ENCODE measurements around the gene KRT5. TPM values are rescaled to one million over a fixed set of nuclear protein-coding genes. Genes with fewer than 3 reads are reported as not detected.
"Not testable (repeated sequence)": the region's sequence is repeated elsewhere in the genome, so short reads cannot be mapped to it uniquely, and the experiment has no call there.

The KRT5 gene
- total RNA-seq, 3 donors from 2014 or later: not detected

- H3K27me3 Mint-ChIP-seq (ENCODE audit: low read depth): peaks cover 7% of the 10 kb centered on the region
- no peaks in the 10 kb centered on the region for H3K9me3 Mint-ChIP-seq
- H3K4me1 Mint-ChIP-seq (ENCODE audit: low read depth): no peaks in the 10 kb centered on the region
- ATAC-seq (no peak), DNase-seq (no peak)
- no peak overlapping the region for H3K4me3 Mint-ChIP-seq
- H3K36me3 Mint-ChIP-seq (ENCODE audit: insufficient read depth): no peaks in the 10 kb centered on the region
These were observed 20.2 kb downstream of the KRT5 start for GRCh38 chr12:52499806-52500560.

GRCh38 chr12:52498946-52499345, 21.2 kb downstream of the KRT5 start:
- Mint-ChIP-seq H3K36me3 (ENCODE audit: insufficient read depth) (no peaks in the 10 kb centered on the region), H3K9me3 (no peaks in the 10 kb centered on the region), H3K4me3 (no peak overlapping the region), H3K4me1 (ENCODE audit: low read depth) (no peaks in the 10 kb centered on the region), H3K27me3 (ENCODE audit: low read depth) (peaks cover 7% of the 10 kb centered on the region)
- ATAC-seq (no peak), DNase-seq (no peak)

GRCh38 chr12:52497975-52498374, 22.2 kb downstream of the KRT5 start:
- Mint-ChIP-seq H3K36me3 (ENCODE audit: insufficient read depth) (no peaks in the 10 kb centered on the region), H3K27me3 (ENCODE audit: low read depth) (peaks cover 14% of the 10 kb centered on the region), H3K9me3 (no peaks in the 10 kb centered on the region), H3K4me1 (ENCODE audit: low read depth) (no peaks in the 10 kb centered on the region), H3K4me3 (no peak overlapping the region)
- ATAC-seq: no peak
- DNase-seq: no peak

- H3K4me3 Mint-ChIP-seq: no peak overlapping the region
- H3K9me3 Mint-ChIP-seq: no peaks in the 10 kb centered on the region
- DNase-seq (no peak), ATAC-seq (no peak)
- no peaks in the 10 kb centered on the region for H3K4me1 Mint-ChIP-seq (ENCODE audit: low read depth)
- H3K27me3 Mint-ChIP-seq (ENCODE audit: low read depth): peaks cover 25% of the 10 kb centered on the region
- no peaks in the 10 kb centered on the region for H3K36me3 Mint-ChIP-seq (ENCODE audit: insufficient read depth)
These were observed 23.6 kb downstream of the KRT5 start for GRCh38 chr12:52496590-52497071.

- H3K27me3 Mint-ChIP-seq (ENCODE audit: low read depth): peaks cover 29% of the 10 kb centered on the region
- H3K4me3 Mint-ChIP-seq: no peak overlapping the region
- no peaks in the 10 kb centered on the region for H3K4me1 Mint-ChIP-seq (ENCODE audit: low read depth)
- no peaks in the 10 kb centered on the region for H3K9me3 Mint-ChIP-seq
- DNase-seq (no peak), ATAC-seq (no peak)
- no peaks in the 10 kb centered on the region for H3K36me3 Mint-ChIP-seq (ENCODE audit: insufficient read depth)
These were observed 24.1 kb downstream of the KRT5 start for GRCh38 chr12:52496054-52496453.

GRCh38 chr12:52495389-52495788, 24.8 kb downstream of the KRT5 start:
- Mint-ChIP-seq H3K9me3 (no peaks in the 10 kb centered on the region), H3K36me3 (ENCODE audit: insufficient read depth) (no peaks in the 10 kb centered on the region), H3K4me3 (no peak overlapping the region), H3K4me1 (ENCODE audit: low read depth) (no peaks in the 10 kb centered on the region), H3K27me3 (ENCODE audit: low read depth) (peaks cover 29% of the 10 kb centered on the region)
- DNase-seq (no peak), ATAC-seq (no peak)

GRCh38 chr12:52494518-52494917, 25.7 kb downstream of the KRT5 start:
- ATAC-seq (no peak), DNase-seq (no peak)
- peaks cover 29% of the 10 kb centered on the region for H3K27me3 Mint-ChIP-seq (ENCODE audit: low read depth)
- no peaks in the 10 kb centered on the region for H3K36me3 Mint-ChIP-seq (ENCODE audit: insufficient read depth)
- no peaks in the 10 kb centered on the region for H3K9me3 Mint-ChIP-seq
- H3K4me1 Mint-ChIP-seq (ENCODE audit: low read depth): no peaks in the 10 kb centered on the region
- H3K4me3 Mint-ChIP-seq: no peak overlapping the region

GRCh38 chr12:52494100-52494499, 26.1 kb downstream of the KRT5 start:
- Mint-ChIP-seq H3K27me3 (ENCODE audit: low read depth) (peaks cover 29% of the 10 kb centered on the region), H3K4me1 (ENCODE audit: low read depth) (no peaks in the 10 kb centered on the region), H3K36me3 (ENCODE audit: insufficient read depth) (no peaks in the 10 kb centered on the region), H3K9me3 (no peaks in the 10 kb centered on the region), H3K4me3 (no peak overlapping the region)
- ATAC-seq (no peak), DNase-seq (no peak)

GRCh38 chr12:52493172-52493571, 27.0 kb downstream of the KRT5 start, which contains the start of gene KRT6A:
Gene KRT6A (minus strand): TSS chr12:52493257. CDS start chr12:52493188, 69 bp downstream.
- Mint-ChIP-seq H3K4me1 (ENCODE audit: low read depth) (no peaks in the 10 kb centered on the region), H3K27me3 (ENCODE audit: low read depth) (peaks cover 36% of the 10 kb centered on the region), H3K9me3 (no peaks in the 10 kb centered on the region), H3K4me3 (no peak within 1 kb of the TSS), H3K36me3 (ENCODE audit: insufficient read depth) (no peaks in the 10 kb centered on the region)
- ATAC-seq (no peak), DNase-seq (no peak)

GRCh38 chr12:52492405-52492804, 27.8 kb downstream of the KRT5 start:
- peaks cover 33% of the 10 kb centered on the region for H3K27me3 Mint-ChIP-seq (ENCODE audit: low read depth)
- not testable (repeated sequence) for H3K4me1 Mint-ChIP-seq (ENCODE audit: low read depth); H3K9me3 Mint-ChIP-seq; H3K36me3 Mint-ChIP-seq (ENCODE audit: insufficient read depth); DNase-seq; ATAC-seq; H3K4me3 Mint-ChIP-seq

GRCh38 chr12:52491495-52491894, 28.7 kb downstream of the KRT5 start:
- peaks cover 36% of the 10 kb centered on the region for H3K27me3 Mint-ChIP-seq (ENCODE audit: low read depth)
- not testable (repeated sequence) for ATAC-seq; DNase-seq; H3K36me3 Mint-ChIP-seq (ENCODE audit: insufficient read depth); H3K9me3 Mint-ChIP-seq; H3K4me3 Mint-ChIP-seq; H3K4me1 Mint-ChIP-seq (ENCODE audit: low read depth)

GRCh38 chr12:52488736-52489135, 31.5 kb downstream of the KRT5 start:
- ATAC-seq: no peak
- no peaks in the 10 kb centered on the region for H3K36me3 Mint-ChIP-seq (ENCODE audit: insufficient read depth)
- no peak overlapping the region for H3K4me3 Mint-ChIP-seq
- H3K9me3 Mint-ChIP-seq: peaks cover 14% of the 10 kb centered on the region
- H3K27me3 Mint-ChIP-seq (ENCODE audit: low read depth): peaks cover 52% of the 10 kb centered on the region
- DNase-seq: no peak
- H3K4me1 Mint-ChIP-seq (ENCODE audit: low read depth): no peaks in the 10 kb centered on the region

- not testable (repeated sequence) for DNase-seq; H3K4me1 Mint-ChIP-seq (ENCODE audit: low read depth); H3K4me3 Mint-ChIP-seq; H3K36me3 Mint-ChIP-seq (ENCODE audit: insufficient read depth); ATAC-seq
- Mint-ChIP-seq H3K9me3 (peaks cover 14% of the 10 kb centered on the region), H3K27me3 (ENCODE audit: low read depth) (peaks cover 51% of the 10 kb centered on the region)
These were observed 32.3 kb downstream of the KRT5 start for GRCh38 chr12:52487744-52488443.

GRCh38 chr12:52487211-52487610, 33.0 kb downstream of the KRT5 start:
- H3K4me3 Mint-ChIP-seq: no peak overlapping the region
- H3K4me1 Mint-ChIP-seq (ENCODE audit: low read depth): no peaks in the 10 kb centered on the region
- DNase-seq: no peak
- H3K9me3 Mint-ChIP-seq: peaks cover 14% of the 10 kb centered on the region
- H3K36me3 Mint-ChIP-seq (ENCODE audit: insufficient read depth): no peaks in the 10 kb centered on the region
- no peak for ATAC-seq
- H3K27me3 Mint-ChIP-seq (ENCODE audit: low read depth): peaks cover 46% of the 10 kb centered on the region

Measured in activated T-cell treated with anti-CD3 and anti-CD28 coated beads, Interleukin-2, amount 50 U/mL, for 4 hours (primary cell).